ENCODE results near the gene AOC2. TPM values are rescaled to one million over a fixed set of nuclear protein-coding genes. Genes with fewer than 3 reads are reported as not detected.

AOC2 gene
- total and polyA plus RNA-seq, 2 of the 13 experiments (the other 11 are each of a cell fraction or from before 2014, with no cell fraction given), result 1.2 to 3.3 TPM

DNA sequence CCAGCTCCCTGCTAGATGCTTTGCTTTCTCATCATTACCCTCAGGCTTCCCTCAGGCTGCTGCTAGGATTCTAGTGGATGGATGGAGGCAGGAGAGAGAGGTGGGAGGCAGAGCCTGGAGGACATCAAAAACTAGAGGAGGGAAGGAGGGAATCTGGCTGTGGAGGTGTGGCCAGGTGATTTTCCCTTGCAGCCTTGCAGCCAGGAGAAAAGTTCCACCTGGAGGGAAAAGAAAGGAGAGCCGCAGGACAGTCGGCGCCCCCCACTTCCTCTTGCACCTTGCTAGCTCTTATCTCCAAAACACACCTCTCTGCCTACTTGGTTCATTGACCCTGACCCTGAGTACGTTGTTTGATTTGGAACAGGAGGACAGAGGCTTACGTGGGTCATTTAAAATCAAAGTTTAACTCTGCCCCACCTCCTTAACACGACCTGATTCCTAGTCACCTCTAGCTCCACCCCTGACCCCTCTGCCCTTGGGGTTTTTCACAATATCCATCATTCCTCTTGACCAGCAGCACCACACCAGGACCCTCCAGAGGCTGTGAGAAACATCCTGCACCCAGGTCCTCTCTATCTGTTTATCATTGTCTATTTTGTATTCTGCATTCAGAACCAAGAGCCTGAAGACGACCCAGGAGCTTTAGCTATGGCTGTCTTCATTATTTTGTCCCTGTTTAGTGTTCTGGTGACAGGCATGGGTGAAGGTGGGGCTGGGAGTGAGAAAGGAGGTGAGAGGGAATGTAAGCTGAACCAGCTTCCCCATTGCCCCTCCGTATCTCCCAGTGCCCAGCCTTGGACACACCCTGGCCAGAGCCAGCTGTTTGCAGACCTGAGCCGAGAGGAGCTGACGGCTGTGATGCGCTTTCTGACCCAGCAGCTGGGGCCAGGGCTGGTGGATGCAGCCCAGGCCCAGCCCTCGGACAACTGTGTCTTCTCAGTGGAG, 22.5 kb downstream of the AOC2 start (continued):
- TF ChIP-seq, protein P1, sequence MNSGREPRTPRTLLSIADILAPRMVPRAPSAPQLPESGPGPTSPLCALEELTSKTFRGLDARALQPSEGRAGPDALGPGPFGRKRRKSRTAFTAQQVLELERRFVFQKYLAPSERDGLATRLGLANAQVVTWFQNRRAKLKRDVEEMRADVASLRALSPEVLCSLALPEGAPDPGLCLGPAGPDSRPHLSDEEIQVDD (CRISPR knock-in tag; IDR thresholded peaks at IDR 0.05; ENCODE audit: borderline replicate concordance), result no peak
- TF ChIP-seq, protein P2, sequence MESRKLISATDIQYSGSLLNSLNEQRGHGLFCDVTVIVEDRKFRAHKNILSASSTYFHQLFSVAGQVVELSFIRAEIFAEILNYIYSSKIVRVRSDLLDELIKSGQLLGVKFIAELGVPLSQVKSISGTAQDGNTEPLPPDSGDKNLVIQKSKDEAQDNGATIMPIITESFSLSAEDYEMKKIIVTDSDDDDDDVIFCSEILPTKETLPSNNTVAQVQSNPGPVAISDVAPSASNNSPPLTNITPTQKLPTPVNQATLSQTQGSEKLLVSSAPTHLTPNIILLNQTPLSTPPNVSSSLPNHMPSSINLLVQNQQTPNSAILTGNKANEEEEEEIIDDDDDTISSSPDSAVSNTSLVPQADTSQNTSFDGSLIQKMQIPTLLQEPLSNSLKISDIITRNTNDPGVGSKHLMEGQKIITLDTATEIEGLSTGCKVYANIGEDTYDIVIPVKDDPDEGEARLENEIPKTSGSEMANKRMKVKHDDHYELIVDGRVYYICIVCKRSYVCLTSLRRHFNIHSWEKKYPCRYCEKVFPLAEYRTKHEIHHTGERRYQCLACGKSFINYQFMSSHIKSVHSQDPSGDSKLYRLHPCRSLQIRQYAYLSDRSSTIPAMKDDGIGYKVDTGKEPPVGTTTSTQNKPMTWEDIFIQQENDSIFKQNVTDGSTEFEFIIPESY (CRISPR knock-in tag; IDR thresholded peaks at IDR 0.05), result no peak
- no peak for TF ChIP-seq PHB2 (IDR thresholded peaks at IDR 0.05; ENCODE audit: partially characterized antibody)
- no peak for TF ChIP-seq MAF1 (CRISPR knock-in tag; IDR thresholded peaks at IDR 0.05; ENCODE audit: borderline replicate concordance)
- TF ChIP-seq ZNF275 (CRISPR knock-in tag; IDR thresholded peaks at IDR 0.05; ENCODE audit: borderline replicate concordance), result no peak
- 0 out of 2 replicates have a peak, but pooled peaks have one; percentile 83 for TF ChIP-seq ZBTB3 (CRISPR knock-in tag; IDR thresholded peaks at IDR 0.05; ENCODE audit: borderline replicate concordance, low read depth)
- 0 out of 2 replicates have a peak, but pooled peaks have one; percentile 42 for TF ChIP-seq SNAPC2 (CRISPR knock-in tag; IDR thresholded peaks at IDR 0.05)
- TF ChIP-seq TEAD3 (CRISPR knock-in tag; optimal IDR thresholded peaks at IDR 0.05; ENCODE audit: borderline replicate concordance), result no peak
- no peak for TF ChIP-seq ZBTB4 (CRISPR knock-in tag; IDR thresholded peaks at IDR 0.05; ENCODE audit: borderline replicate concordance)
- no peak for TF ChIP-seq DZIP1 (CRISPR knock-in tag; IDR thresholded peaks at IDR 0.05)
- no peak for TF ChIP-seq ZNF230 (CRISPR knock-in tag; IDR thresholded peaks at IDR 0.05)
- TF ChIP-seq ATF7 (IDR thresholded peaks at IDR 0.05), result no peak
- TF ChIP-seq ATF7 (CRISPR knock-in tag; IDR thresholded peaks at IDR 0.05), result no peak
- TF ChIP-seq NPAS2 (CRISPR knock-in tag; IDR thresholded peaks at IDR 0.05; ENCODE audit: borderline replicate concordance), result no peak
- no peak for TF ChIP-seq PHF20 (CRISPR knock-in tag; IDR thresholded peaks at IDR 0.05)
- TF ChIP-seq CSRNP1 (CRISPR knock-in tag; IDR thresholded peaks at IDR 0.05), result no peak

Data from HepG2 (cell line).